Nephron (organoid): ENCODE data around the gene UTP3.

ENCODE experiments used
- H3K27ac Mint-ChIP-seq, 3 experiments: 2 replicates each; pipeline ENCODE4 v1.8.0; 2020; ENCODE audit warnings: mixed read lengths in 3 of 3, mild to moderate bottlenecking in 2 of 3, moderate library complexity in 1 of 3
- H3K27me3 Mint-ChIP-seq: 2 replicates; pipeline ENCODE4 v1.8.0; 2021; ENCODE audit warnings: low read depth, mild to moderate bottlenecking, moderate library complexity, mixed read lengths
- H3K36me3 Mint-ChIP-seq: 2 replicates; pipeline ENCODE4 v1.8.0; 2020; ENCODE audit warnings: low read depth, mixed read lengths
- H3K4me1 Mint-ChIP-seq: 2 replicates; pipeline ENCODE4 v1.8.0; 2020; ENCODE audit warnings: mixed read lengths
- H3K4me3 Mint-ChIP-seq, 3 experiments: 2 replicates each; pipeline ENCODE4 v1.8.0; 2020; ENCODE audit warnings: mild to moderate bottlenecking in 3 of 3, mixed read lengths in 3 of 3, moderate library complexity in 2 of 3
- H3K9me3 Mint-ChIP-seq: 2 replicates; pipeline ENCODE4 v1.8.0; 2020; ENCODE audit warnings: mixed read lengths
- TF ChIP-seq, protein P1 (sequence below), 3 experiments: fragments of 200-600 bp; sonication (generic); IDR thresholded peaks; one replicate each; pipeline ENCODE4 v1.5.0; 2021; ENCODE audit warnings: antibody characterized with exemption in 3 of 3; ENCODE audit not compliant: unreplicated experiment in 3 of 3

UTP3 gene

DNA sequence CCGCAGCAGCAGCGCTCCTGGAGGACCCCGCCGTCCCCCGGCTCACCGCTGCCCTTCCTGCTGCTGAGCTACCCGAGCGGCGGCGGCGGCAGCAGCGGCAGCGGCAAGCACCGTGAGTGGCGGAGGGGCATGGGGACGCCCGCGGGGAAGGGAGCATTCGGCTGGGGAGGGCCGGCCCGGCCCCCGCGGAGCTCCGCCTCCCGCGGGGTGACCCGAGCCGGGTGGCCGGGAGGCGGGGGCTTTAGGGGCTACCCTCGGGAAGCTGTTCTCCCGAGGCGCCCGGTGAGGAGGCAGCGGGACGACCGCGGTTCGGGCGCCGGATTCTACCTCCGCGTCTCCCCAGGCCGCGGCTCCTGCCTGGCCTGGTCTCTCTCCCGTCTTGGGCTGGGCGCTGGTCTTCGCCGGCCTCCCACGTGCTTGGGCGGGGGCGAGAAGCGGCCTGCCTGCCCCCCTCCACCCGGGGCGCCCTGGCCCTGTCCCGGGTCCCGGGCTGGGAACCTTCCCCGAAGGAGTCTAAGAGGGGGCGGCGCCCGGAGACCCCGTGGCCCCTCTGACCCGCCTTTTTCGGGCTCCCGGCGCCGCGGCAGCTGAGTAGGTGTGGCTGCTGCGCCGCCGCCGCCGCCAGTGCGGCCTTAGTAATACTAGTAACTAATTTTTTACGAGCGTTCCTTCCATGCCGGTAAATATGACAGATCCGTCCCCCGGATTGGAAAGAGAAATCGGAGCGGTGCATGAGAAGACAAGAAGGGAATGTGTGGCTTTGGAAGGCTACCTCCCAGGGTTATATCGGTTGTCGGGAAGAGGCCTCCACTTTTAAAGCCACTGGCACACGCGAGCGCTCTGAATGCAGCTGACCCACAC, 17.1 kb downstream of the UTP3 start:
- Mint-ChIP-seq H3K36me3 (no peaks in the 10 kb centered on the region), H3K4me1 (peaks cover 32% of the 10 kb centered on the region), H3K9me3 (no peaks in the 10 kb centered on the region), H3K27ac (peak overlapping the region; percentile 95 to 98 (median 97)), H3K27me3 (no peaks in the 10 kb centered on the region), H3K4me3 (peak overlapping the region; percentile 92 to 95 (median 93))
- TF ChIP-seq, protein P1, sequence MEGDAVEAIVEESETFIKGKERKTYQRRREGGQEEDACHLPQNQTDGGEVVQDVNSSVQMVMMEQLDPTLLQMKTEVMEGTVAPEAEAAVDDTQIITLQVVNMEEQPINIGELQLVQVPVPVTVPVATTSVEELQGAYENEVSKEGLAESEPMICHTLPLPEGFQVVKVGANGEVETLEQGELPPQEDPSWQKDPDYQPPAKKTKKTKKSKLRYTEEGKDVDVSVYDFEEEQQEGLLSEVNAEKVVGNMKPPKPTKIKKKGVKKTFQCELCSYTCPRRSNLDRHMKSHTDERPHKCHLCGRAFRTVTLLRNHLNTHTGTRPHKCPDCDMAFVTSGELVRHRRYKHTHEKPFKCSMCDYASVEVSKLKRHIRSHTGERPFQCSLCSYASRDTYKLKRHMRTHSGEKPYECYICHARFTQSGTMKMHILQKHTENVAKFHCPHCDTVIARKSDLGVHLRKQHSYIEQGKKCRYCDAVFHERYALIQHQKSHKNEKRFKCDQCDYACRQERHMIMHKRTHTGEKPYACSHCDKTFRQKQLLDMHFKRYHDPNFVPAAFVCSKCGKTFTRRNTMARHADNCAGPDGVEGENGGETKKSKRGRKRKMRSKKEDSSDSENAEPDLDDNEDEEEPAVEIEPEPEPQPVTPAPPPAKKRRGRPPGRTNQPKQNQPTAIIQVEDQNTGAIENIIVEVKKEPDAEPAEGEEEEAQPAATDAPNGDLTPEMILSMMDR (IDR thresholded peaks at IDR 0.05; ENCODE audit: unreplicated experiment in 3 of 3): no peak

DNA sequence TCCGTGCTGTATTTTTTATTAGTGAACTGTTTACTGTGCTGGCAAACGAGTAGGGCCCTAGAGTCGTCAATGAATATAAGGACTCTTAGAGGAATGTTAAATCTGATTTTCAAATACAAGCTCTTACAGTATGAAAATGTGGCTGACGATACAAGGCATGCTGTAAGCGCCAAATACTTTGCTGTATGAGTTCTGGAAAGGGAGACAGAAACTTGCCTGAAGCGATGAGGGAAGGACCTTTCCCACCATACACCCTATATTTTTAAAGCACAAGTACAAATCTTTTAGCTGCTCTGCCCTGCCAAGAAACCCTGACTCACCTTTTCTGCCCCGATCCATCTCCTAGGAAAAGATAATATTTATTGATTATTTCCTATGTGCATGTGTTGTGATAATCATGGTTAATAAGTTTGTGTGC, 17.7 kb downstream of the UTP3 start:
- H3K27me3 Mint-ChIP-seq: no peaks in the 10 kb centered on the region
- peak overlapping the region; percentile 95 to 98 (median 97) for H3K27ac Mint-ChIP-seq
- peaks cover 32% of the 10 kb centered on the region for H3K4me1 Mint-ChIP-seq
- H3K36me3 Mint-ChIP-seq: no peaks in the 10 kb centered on the region
- H3K9me3 Mint-ChIP-seq: no peaks in the 10 kb centered on the region
- TF ChIP-seq, protein P1 (IDR thresholded peaks at IDR 0.05; ENCODE audit: unreplicated experiment in 3 of 3): no peak
- H3K4me3 Mint-ChIP-seq: peak overlapping the region; percentile 92 to 95 (median 93)

DNA sequence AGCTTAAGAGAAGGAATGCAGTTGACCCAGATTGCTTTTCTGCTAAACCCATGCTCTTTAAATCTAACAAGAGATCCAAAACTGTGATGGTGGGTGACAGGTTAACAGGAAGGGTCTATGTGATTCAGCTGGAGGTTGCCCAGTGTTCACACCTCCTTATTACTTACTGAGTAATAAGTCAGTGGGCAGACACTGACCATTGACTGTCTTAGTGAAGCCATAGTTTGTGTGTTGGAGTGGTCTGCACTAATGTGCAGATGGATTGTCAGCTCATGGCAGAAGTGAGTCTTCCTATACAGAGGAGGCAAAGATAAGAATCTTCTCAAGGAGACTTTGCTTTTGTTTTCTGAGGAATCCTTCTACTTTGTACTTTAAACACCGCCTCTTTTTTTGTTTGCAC, 18.2 kb downstream of the UTP3 start:
- H3K9me3 Mint-ChIP-seq: no peaks in the 10 kb centered on the region

DNA sequence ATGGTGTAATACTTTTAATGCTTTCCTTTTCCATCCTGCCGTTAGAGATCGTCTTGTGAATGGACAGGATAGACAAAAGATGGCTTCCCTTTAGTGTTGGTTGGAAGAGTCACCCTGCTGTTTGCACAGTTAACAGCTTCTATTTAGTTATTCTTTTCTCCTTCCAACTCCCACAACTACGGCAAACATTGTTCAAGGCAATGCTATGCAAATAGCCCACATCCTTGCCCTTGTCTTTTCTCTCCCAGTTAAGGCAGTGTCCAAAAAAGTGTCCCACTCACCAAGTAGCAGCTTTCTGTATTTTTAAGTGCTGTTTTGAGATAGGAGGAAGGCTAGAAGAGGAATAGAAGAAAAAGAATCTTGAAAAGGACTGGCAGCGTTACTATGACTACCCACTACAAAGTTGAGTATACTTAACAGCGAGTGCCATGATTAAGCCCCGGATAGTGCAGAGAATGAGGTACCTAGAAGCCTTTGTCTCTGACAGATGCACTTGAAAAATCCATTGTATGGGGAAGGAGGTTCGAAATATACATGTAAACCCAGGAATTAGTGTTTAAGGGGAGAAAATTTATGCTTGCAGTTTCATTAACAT, 21.4 kb downstream of the UTP3 start:
- no peaks in the 10 kb centered on the region for H3K9me3 Mint-ChIP-seq
- TF ChIP-seq, protein P1 (IDR thresholded peaks at IDR 0.05; ENCODE audit: unreplicated experiment in 3 of 3): no peak
- H3K27me3 Mint-ChIP-seq: no peaks in the 10 kb centered on the region
- peak overlapping the region; percentile 45 to 61 (median 51) for H3K27ac Mint-ChIP-seq
- H3K4me3 Mint-ChIP-seq: peak overlapping the region; percentile 12 to 41 (median 15)
- H3K4me1 Mint-ChIP-seq: peaks cover 43% of the 10 kb centered on the region
- no peaks in the 10 kb centered on the region for H3K36me3 Mint-ChIP-seq

More for the DNA sequence above, 18.2 kb downstream of the UTP3 start:
- H3K36me3 Mint-ChIP-seq: no peaks in the 10 kb centered on the region
- TF ChIP-seq, protein P1 (IDR thresholded peaks at IDR 0.05; ENCODE audit: unreplicated experiment in 3 of 3): no peak
- peaks cover 32% of the 10 kb centered on the region for H3K4me1 Mint-ChIP-seq
- peak overlapping the region; percentile 92 to 95 (median 93) for H3K4me3 Mint-ChIP-seq
- no peaks in the 10 kb centered on the region for H3K27me3 Mint-ChIP-seq
- H3K27ac Mint-ChIP-seq: peak overlapping the region; percentile 95 to 98 (median 97)

DNA sequence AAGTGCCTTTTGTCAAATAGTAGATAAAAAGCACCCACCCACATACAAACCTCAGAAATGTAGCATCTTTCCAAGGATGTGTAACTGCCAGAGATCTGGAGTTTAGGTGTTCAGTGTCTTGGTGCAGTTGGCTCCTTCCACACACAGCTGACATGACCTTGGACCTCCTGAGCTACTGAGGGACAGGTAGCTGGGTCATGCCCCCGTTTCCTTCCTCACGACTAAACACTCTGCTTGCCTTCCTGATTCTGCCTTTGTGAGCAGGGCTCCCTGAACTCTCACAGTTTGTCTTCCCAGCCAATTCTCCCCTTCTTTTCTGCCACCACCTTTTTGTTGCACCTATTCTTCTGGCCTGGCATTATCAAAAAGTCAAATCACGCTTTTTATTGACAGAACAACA, 23.3 kb downstream of the UTP3 start:
- H3K4me1 Mint-ChIP-seq: peaks cover 34% of the 10 kb centered on the region
- H3K4me3 Mint-ChIP-seq: no peak overlapping the region
- H3K36me3 Mint-ChIP-seq: no peaks in the 10 kb centered on the region
- H3K27ac Mint-ChIP-seq: peak overlapping the region in 2 of 3 experiments; percentile 3 to 57
- TF ChIP-seq, protein P1 (IDR thresholded peaks at IDR 0.05; ENCODE audit: unreplicated experiment in 3 of 3): no peak
- no peaks in the 10 kb centered on the region for H3K9me3 Mint-ChIP-seq
- no peaks in the 10 kb centered on the region for H3K27me3 Mint-ChIP-seq
